Transverse colon (tissue), 4 donors: ENCODE measurements around the gene PSORS1C2. TPM values are rescaled to one million over a fixed set of nuclear protein-coding genes. Genes with fewer than 3 reads are reported as not detected.

Experiments
- DNase-seq: peaks from one replicate; pipeline ENCODE4 v3.0.0-alpha.2; 2019
- H3K27ac ChIP-seq, 4 donors: fragments of 200-600 bp; sonication (generic); 2 replicates each; pipeline ENCODE4 v1.5.1; 2016 to 2018; ENCODE audit warnings: inconsistent platforms in 4 of 4
- H3K27me3 ChIP-seq: fragments of 200-600 bp; sonication (generic); 2 replicates; pipeline ENCODE4 v1.5.1; 2017; ENCODE audit warnings: inconsistent platforms
- H3K36me3 ChIP-seq, 4 donors: fragments of 200-600 bp; sonication (generic); 2 replicates each; pipeline ENCODE4 v1.5.1; 2017 to 2019; ENCODE audit warnings: inconsistent platforms in 4 of 4
- H3K4me1 ChIP-seq, 4 donors: fragments of 200-600 bp; sonication (generic); 2 replicates each; pipeline ENCODE4 v1.5.1; 2017 to 2020; ENCODE audit warnings: inconsistent platforms in 4 of 4
- H3K4me3 ChIP-seq, 4 donors: fragments of 200-600 bp; sonication (generic); 1 replicate in 1 of 4; 2 replicates in 3 of 4; pipeline versions ENCODE4 v1.5.1 to v1.6.1; 2017 to 2019; ENCODE audit warnings: inconsistent platforms in 4 of 4
- H3K9me3 ChIP-seq, 2 donors: fragments of 200-600 bp; sonication (generic); 2 replicates each; pipeline ENCODE4 v1.5.1; 2017 to 2019; ENCODE audit warnings: inconsistent platforms in 2 of 2
- EP300 ChIP-seq: sonication (generic); formaldehyde crosslinking; IDR thresholded peaks from one replicate; pipeline ENCODE4 v1.6.1; 2017; ENCODE audit warnings: antibody characterized with exemption, low read depth
- POLR2A ChIP-seq: fragments of 450-650 bp; IDR thresholded peaks from one replicate; pipeline ENCODE4 v1.6.1; 2016; ENCODE audit warnings: antibody characterized with exemption, mild to moderate bottlenecking, moderate library complexity
- POLR2AphosphoS5 ChIP-seq, 3 donors: sonication (generic); formaldehyde crosslinking; IDR thresholded peaks; one replicate each; pipeline ENCODE4 v1.6.1; 2016; ENCODE audit warnings: antibody characterized with exemption in 3 of 3
- WGBS, 2 donors: methylation state at CpG; one replicate each; pipeline ENCODE4 v1.1.5; 2018; ENCODE audit warnings: low coverage in 1 of 2; 5-methylcytosine and 5-hydroxymethylcytosine counted together
- in situ Hi-C, 4 donors: fragments of 200-750 bp; cut with MboI; loops; one replicate each; pipeline versions ENCODE4 v1.15.0 to v1.15.1; 2017; ENCODE audit warnings: low sequenced_read_pairs in 3 of 4, low pct_ligation_motif_present in 1 of 4, low pct_unique_long_range_greater_than_20kb in 1 of 4
- intact Hi-C: fragments of 100-400 bp; cut with DNase I; formaldehyde crosslinking; loops from one replicate; pipeline ENCODE4 v1.15.1; 2023; ENCODE audit warnings: low total_unique reads
- total RNA-seq, 4 donors: library from RNA; depleted of rRNA; stranded (reverse); fragments of >200 nt; gene quantifications; one replicate each; pipeline ENCODE4 v1.1.0, GENCODE V29; 2016
- TF ChIP-seq, protein P1 (sequence below), 5 experiments: fragments of 200-600 bp in 3 of 5; fragments of 450-650 bp in 2 of 5; sonication (generic) in 3 of 5; IDR thresholded peaks; 1 replicate in 2 of 5; 2 replicates in 3 of 5; pipeline ENCODE4 v1.5.1; 2016 to 2017; ENCODE audit warnings: antibody characterized with exemption in 5 of 5, inconsistent platforms in 3 of 5, mild to moderate bottlenecking in 2 of 5, moderate library complexity in 1 of 5

Gene PSORS1C2
- total RNA-seq, 4 donors from 2014 or later = not detected

- H3K4me3 ChIP-seq = no peak overlapping the region
- TF ChIP-seq, protein P1, sequence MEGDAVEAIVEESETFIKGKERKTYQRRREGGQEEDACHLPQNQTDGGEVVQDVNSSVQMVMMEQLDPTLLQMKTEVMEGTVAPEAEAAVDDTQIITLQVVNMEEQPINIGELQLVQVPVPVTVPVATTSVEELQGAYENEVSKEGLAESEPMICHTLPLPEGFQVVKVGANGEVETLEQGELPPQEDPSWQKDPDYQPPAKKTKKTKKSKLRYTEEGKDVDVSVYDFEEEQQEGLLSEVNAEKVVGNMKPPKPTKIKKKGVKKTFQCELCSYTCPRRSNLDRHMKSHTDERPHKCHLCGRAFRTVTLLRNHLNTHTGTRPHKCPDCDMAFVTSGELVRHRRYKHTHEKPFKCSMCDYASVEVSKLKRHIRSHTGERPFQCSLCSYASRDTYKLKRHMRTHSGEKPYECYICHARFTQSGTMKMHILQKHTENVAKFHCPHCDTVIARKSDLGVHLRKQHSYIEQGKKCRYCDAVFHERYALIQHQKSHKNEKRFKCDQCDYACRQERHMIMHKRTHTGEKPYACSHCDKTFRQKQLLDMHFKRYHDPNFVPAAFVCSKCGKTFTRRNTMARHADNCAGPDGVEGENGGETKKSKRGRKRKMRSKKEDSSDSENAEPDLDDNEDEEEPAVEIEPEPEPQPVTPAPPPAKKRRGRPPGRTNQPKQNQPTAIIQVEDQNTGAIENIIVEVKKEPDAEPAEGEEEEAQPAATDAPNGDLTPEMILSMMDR (IDR thresholded peaks at IDR 0.05) = peak; percentile 74 to 90 (median 85)
- no peak for TF ChIP-seq POLR2A
- TF ChIP-seq POLR2AphosphoS5 (IDR thresholded peaks at IDR 0.05) = no peak
- no peak for TF ChIP-seq EP300
- in situ Hi-C loops (no loop called here), intact Hi-C loops (no loop called here)
- H3K9me3 ChIP-seq = no peaks in the 10 kb centered on the region
- DNase-seq = peak; percentile 80
- H3K27ac ChIP-seq = no peak overlapping the region
- no peaks in the 10 kb centered on the region for H3K36me3 ChIP-seq
- H3K4me1 ChIP-seq = peaks cover 0 to 2% (median under 1%) of the 10 kb centered on the region in 4 donors
- WGBS, 2 donors = 4% methylated on average over 8 of the region's 8 CpGs; no CpG with 5 or more reads in 1 of the 2 donors
- no peaks in the 10 kb centered on the region for H3K27me3 ChIP-seq
Measured at GRCh38 chr6:31128093-31128676, 10.7 kb downstream of the PSORS1C2 start.

DNA sequence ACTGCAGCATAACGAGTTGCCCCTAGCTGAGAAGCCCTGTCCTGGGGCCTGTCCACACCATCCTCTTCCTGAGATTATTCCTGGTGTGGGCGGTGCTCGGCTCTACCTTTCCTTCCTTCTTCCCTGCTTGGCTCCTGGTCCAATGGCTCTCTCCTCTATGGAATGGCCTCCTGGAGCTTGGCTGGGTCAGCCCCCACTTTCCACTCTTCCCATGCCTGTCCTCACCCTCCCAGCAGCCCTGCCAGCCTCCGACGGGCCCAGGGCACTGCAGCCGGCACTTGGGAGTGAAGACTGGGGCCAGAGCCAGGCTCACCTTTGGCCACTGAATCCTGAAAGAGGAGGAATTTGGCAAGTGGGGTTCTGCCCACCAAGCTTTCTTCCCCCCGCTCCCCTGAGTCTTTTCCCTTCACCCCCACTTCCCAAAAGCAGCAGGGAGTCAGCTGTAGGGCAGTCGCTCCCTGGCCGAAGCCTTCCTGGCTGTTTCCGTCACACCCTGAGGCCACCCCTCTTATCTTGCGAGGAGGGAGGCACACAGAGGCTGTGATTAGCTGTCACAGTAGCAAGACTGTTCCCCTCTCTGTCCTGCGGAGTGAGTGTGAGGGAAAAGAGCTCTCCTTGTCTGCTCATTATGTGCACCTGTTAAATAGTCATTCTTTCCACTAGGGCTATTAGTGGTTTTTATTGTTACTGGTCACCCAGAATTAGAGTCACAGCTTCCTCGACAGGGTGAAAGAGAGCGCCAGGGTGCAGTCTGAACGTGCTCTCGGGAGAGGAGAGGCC is 12.3 kb downstream of the PSORS1C2 start:
- H3K27ac ChIP-seq = no peak overlapping the region
- no peak overlapping the region for H3K4me3 ChIP-seq
- no peaks in the 10 kb centered on the region for H3K36me3 ChIP-seq
- in situ Hi-C loops = no loop called here
- H3K4me1 ChIP-seq = peaks cover 0 to 12% (median 4%) of the 10 kb centered on the region in 4 donors
- TF ChIP-seq EP300 (no peak), POLR2AphosphoS5 (IDR thresholded peaks at IDR 0.05) (no peak), POLR2A (no peak)
- TF ChIP-seq, protein P1 (IDR thresholded peaks at IDR 0.05) = no peak
- no peaks in the 10 kb centered on the region for H3K9me3 ChIP-seq
- H3K27me3 ChIP-seq = no peaks in the 10 kb centered on the region
- DNase-seq = no peak
- intact Hi-C loops = no loop called here
- WGBS, 2 donors = 67 to 70% methylated on average over 2 to 16 of the region's 16 CpGs

- intact Hi-C loops (no loop called here), in situ Hi-C loops (no loop called here)
- H3K27me3 ChIP-seq = no peaks in the 10 kb centered on the region
- no peak for DNase-seq
- H3K36me3 ChIP-seq = no peaks in the 10 kb centered on the region
- H3K27ac ChIP-seq = no peak overlapping the region
- H3K9me3 ChIP-seq = no peaks in the 10 kb centered on the region
- TF ChIP-seq EP300 (no peak), POLR2A (no peak), POLR2AphosphoS5 (IDR thresholded peaks at IDR 0.05) (no peak)
- TF ChIP-seq, protein P1 (IDR thresholded peaks at IDR 0.05) = no peak
- peaks cover 0 to 12% (median 4%) of the 10 kb centered on the region in 4 donors for H3K4me1 ChIP-seq
- 69 to 75% methylated on average over 5 to 12 of the region's 12 CpGs for WGBS, 2 donors
- H3K4me3 ChIP-seq = no peak overlapping the region
Measured at GRCh38 chr6:31125586-31126363, 13.1 kb downstream of the PSORS1C2 start.

DNA sequence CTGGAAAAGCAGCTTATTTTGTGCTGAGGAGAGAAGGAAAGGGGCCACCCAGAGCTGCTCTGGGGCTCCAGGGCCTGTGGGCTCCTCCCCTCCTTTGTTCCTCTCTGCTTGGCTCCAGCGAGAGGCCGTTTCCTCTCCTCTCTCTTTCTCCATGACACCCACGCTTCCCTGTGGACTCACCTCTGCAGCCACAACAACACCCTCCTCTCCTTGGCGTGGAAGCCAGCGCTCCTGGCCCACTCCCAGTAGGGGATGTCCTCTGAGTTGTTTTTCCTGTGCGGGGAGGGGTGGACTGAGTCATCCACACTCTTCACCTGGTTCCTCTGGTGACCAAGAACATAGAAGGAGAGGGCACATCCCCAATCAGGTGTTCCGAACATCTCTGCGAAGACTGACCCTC is 13.7 kb downstream of the PSORS1C2 start:
- in situ Hi-C loops (no loop called here), intact Hi-C loops (no loop called here)
- H3K4me1 ChIP-seq = peaks cover 0 to 12% (median 4%) of the 10 kb centered on the region in 4 donors
- H3K27ac ChIP-seq = no peak overlapping the region
- no peaks in the 10 kb centered on the region for H3K9me3 ChIP-seq
- H3K27me3 ChIP-seq = no peaks in the 10 kb centered on the region
- TF ChIP-seq, protein P1 (IDR thresholded peaks at IDR 0.05) = no peak
- no peak for TF ChIP-seq POLR2A
- no peak for TF ChIP-seq EP300
- TF ChIP-seq POLR2AphosphoS5 (IDR thresholded peaks at IDR 0.05) = no peak
- DNase-seq = no peak
- WGBS, 2 donors = 60% methylated on average over 8 of the region's 8 CpGs; no CpG with 5 or more reads in 1 of the 2 donors
- no peak overlapping the region for H3K4me3 ChIP-seq
- H3K36me3 ChIP-seq = no peaks in the 10 kb centered on the region
